Esophagus muscularis mucosa (tissue), 4 donors: ENCODE data around the gene IGF2BP1. TPM values are rescaled to one million over a fixed set of nuclear protein-coding genes. Genes with fewer than 3 reads are reported as not detected.
"Not testable (repeated sequence)": the region's sequence is repeated elsewhere in the genome, so short reads cannot be mapped to it uniquely, and the experiment has no call there.

Experiments
- DNase-seq: peaks from one replicate; pipeline ENCODE4 v3.0.0-alpha.2; 2017; ENCODE audit errors: extremely low spot score
- H3K27ac ChIP-seq, 4 donors: fragments of 200-600 bp; sonication (generic); replicated peaks in 1 of 4; 1 replicate in 3 of 4; 2 replicates in 1 of 4; pipeline ENCODE4 v1.5.1; 2016 to 2019; ENCODE audit warnings: mild to moderate bottlenecking in 1 of 4
- H3K27me3 ChIP-seq, 4 donors: fragments of 200-600 bp; sonication (generic); one replicate each; pipeline versions ENCODE4 v1.5.1 to v1.6.0; 2016 to 2019
- H3K36me3 ChIP-seq, 4 donors: fragments of 200-600 bp; sonication (generic); one replicate each; pipeline ENCODE4 v1.5.1; 2016 to 2019
- H3K4me1 ChIP-seq, 4 donors: fragments of 200-600 bp; sonication (generic); one replicate each; pipeline ENCODE4 v1.5.1; 2016 to 2019
- H3K4me3 ChIP-seq, 4 donors: fragments of 200-600 bp; sonication (generic); 1 replicate in 2 of 4; 2 replicates in 2 of 4; pipeline ENCODE4 v1.5.1; 2016 to 2019; ENCODE audit warnings: mild to moderate bottlenecking in 4 of 4, moderate library complexity in 1 of 4
- H3K9me3 ChIP-seq, 4 donors: fragments of 200-600 bp; sonication (generic); 1 replicate in 3 of 4; 2 replicates in 1 of 4; pipeline ENCODE4 v1.5.1; 2016 to 2019
- CTCF ChIP-seq, 3 experiments: fragments of 200-600 bp in 2 of 3; fragments of 450-650 bp in 1 of 3; sonication (generic) in 2 of 3; IDR thresholded peaks; one replicate each; pipeline ENCODE4 v1.5.1; 2017 to 2019; ENCODE audit warnings: antibody characterized with exemption in 3 of 3, mild to moderate bottlenecking in 2 of 3, moderate library complexity in 1 of 3
- EP300 ChIP-seq: sonication (generic); formaldehyde crosslinking; IDR thresholded peaks from one replicate; pipeline ENCODE4 v1.6.1; 2017; ENCODE audit warnings: antibody characterized with exemption
- POLR2A ChIP-seq: fragments of 450-650 bp; IDR thresholded peaks from one replicate; pipeline ENCODE4 v1.6.1; 2017; ENCODE audit warnings: antibody characterized with exemption, moderate library complexity, mild to moderate bottlenecking, low read depth
- POLR2AphosphoS5 ChIP-seq, 2 donors: sonication (generic); formaldehyde crosslinking; IDR thresholded peaks; one replicate each; pipeline ENCODE4 v1.6.1; 2017; ENCODE audit warnings: antibody characterized with exemption in 2 of 2
- WGBS: methylation state at CpG from one replicate; pipeline ENCODE4 v1.1.5; 2018; 5-methylcytosine and 5-hydroxymethylcytosine counted together
- intact Hi-C: fragments of 100-400 bp; cut with DNase I; formaldehyde crosslinking; loops from one replicate; pipeline ENCODE4 v1.15.1; 2023
- total RNA-seq, 4 donors: library from RNA; depleted of rRNA; stranded (reverse); fragments of >200 nt; gene quantifications; one replicate each; pipeline versions ENCODE4 v1.1.0 to v1.2.1, GENCODE V29; 2016

Gene IGF2BP1
- total RNA-seq, 4 donors from 2014 or later = not detected

GRCh38 chr17:49079840-49080663 lies 82.9 kb downstream of the IGF2BP1 start:
- no peak for TF ChIP-seq EP300
- no peak for TF ChIP-seq CTCF (IDR thresholded peaks at IDR 0.05)
- TF ChIP-seq POLR2AphosphoS5 (IDR thresholded peaks at IDR 0.05) = no peak
- no peak for TF ChIP-seq POLR2A
- 85% methylated on average over 10 of the region's 10 CpGs for WGBS
- intact Hi-C loops = no loop called here
- Histone ChIP-seq H3K27ac (no peak overlapping the region), H3K4me3 (no peak overlapping the region), H3K27me3 (peaks cover 0 to 41% (median 0%) of the 10 kb centered on the region in 4 donors), H3K4me1 (no peaks in the 10 kb centered on the region), H3K36me3 (no peaks in the 10 kb centered on the region), H3K9me3 (peaks cover 0 to 4% (median 0%) of the 10 kb centered on the region in 4 donors)
- DNase-seq = no peak

- intact Hi-C loops = no loop called here
- H3K36me3 ChIP-seq = no peaks in the 10 kb centered on the region
- H3K4me3 ChIP-seq = no peak overlapping the region
- H3K27ac ChIP-seq = no peak overlapping the region
- TF ChIP-seq CTCF (IDR thresholded peaks at IDR 0.05) = no peak
- no peak for TF ChIP-seq EP300
- TF ChIP-seq POLR2A = no peak
- no peak for TF ChIP-seq POLR2AphosphoS5 (IDR thresholded peaks at IDR 0.05)
- no peak for DNase-seq
- H3K27me3 ChIP-seq = peaks cover 0 to 45% (median 0%) of the 10 kb centered on the region in 4 donors
- H3K4me1 ChIP-seq = no peaks in the 10 kb centered on the region
- 73% methylated on average over 5 of the region's 5 CpGs for WGBS
- H3K9me3 ChIP-seq = peaks cover 0 to 4% (median 0%) of the 10 kb centered on the region in 4 donors
Measured at GRCh38 chr17:49082231-49082630, 85.0 kb downstream of the IGF2BP1 start.

- H3K36me3 ChIP-seq, DNase-seq, H3K9me3 ChIP-seq, H3K4me3 ChIP-seq, H3K27ac ChIP-seq, H3K4me1 ChIP-seq, intact Hi-C loops: not testable (repeated sequence)
- WGBS = 51% methylated on average over 2 of the region's 2 CpGs
- H3K27me3 ChIP-seq = peaks cover 0 to 64% (median 0%) of the 10 kb centered on the region in 4 donors
Measured at GRCh38 chr17:49085046-49085445, 87.9 kb downstream of the IGF2BP1 start.

GRCh38 chr17:49085565-49086315 lies 88.6 kb downstream of the IGF2BP1 start:
- peaks cover 0 to 59% (median 0%) of the 10 kb centered on the region in 4 donors for H3K27me3 ChIP-seq
- DNase-seq = no peak
- 86% methylated on average over 5 of the region's 5 CpGs for WGBS
- no peak overlapping the region for H3K27ac ChIP-seq
- no peaks in the 10 kb centered on the region for H3K9me3 ChIP-seq
- no peak overlapping the region for H3K4me3 ChIP-seq
- H3K36me3 ChIP-seq = no peaks in the 10 kb centered on the region
- H3K4me1 ChIP-seq = no peaks in the 10 kb centered on the region
- intact Hi-C loops = no loop called here
- TF ChIP-seq POLR2A (no peak), CTCF (IDR thresholded peaks at IDR 0.05) (no peak), POLR2AphosphoS5 (IDR thresholded peaks at IDR 0.05) (no peak), EP300 (no peak)

GRCh38 chr17:49086316-49086605 lies 89.1 kb downstream of the IGF2BP1 start:
- WGBS = 35% methylated on average over 1 of the region's 1 CpG
- Histone ChIP-seq H3K4me1 (no peaks in the 10 kb centered on the region), H3K9me3 (no peaks in the 10 kb centered on the region), H3K27me3 (peaks cover 0 to 56% (median 0%) of the 10 kb centered on the region in 4 donors), H3K4me3 (no peak overlapping the region), H3K27ac (no peak overlapping the region), H3K36me3 (no peaks in the 10 kb centered on the region)
- intact Hi-C loops = no loop called here
- TF ChIP-seq EP300 (no peak), CTCF (IDR thresholded peaks at IDR 0.05) (no peak), POLR2AphosphoS5 (IDR thresholded peaks at IDR 0.05) (no peak), POLR2A (no peak)
- no peak for DNase-seq
